ENCODE results near the gene TLR5. TPM values are rescaled to one million over a fixed set of nuclear protein-coding genes. Genes with fewer than 3 reads are reported as not detected.

Gene TLR5
- total RNA-seq, 1 experiment from 2014 or later: 0.33 TPM

GRCh38 chr1:223133824-223134435 lies 9.1 kb downstream of the TLR5 start:
- Histone ChIP-seq H3K4me3 (peak overlapping the region; percentile 4; the same call in 1 of the 2 replicates), H3K9me3 (no peaks in the 10 kb centered on the region), H3K36me3 (no peaks in the 10 kb centered on the region), H3K27me3 (peaks cover 9% of the 10 kb centered on the region)
- peak; percentile 79 for DNase-seq

GRCh38 chr1:223133306-223133823 lies 9.7 kb downstream of the TLR5 start:
- no peaks in the 10 kb centered on the region for H3K36me3 ChIP-seq
- H3K9me3 ChIP-seq: no peaks in the 10 kb centered on the region
- DNase-seq: no peak
- peaks cover 9% of the 10 kb centered on the region for H3K27me3 ChIP-seq
- no peak overlapping the region for H3K4me3 ChIP-seq

GRCh38 chr1:223129229-223129901 lies 13.7 kb downstream of the TLR5 start:
- Histone ChIP-seq H3K36me3 (no peaks in the 10 kb centered on the region), H3K27me3 (peaks cover 9% of the 10 kb centered on the region), H3K4me3 (no peak overlapping the region), H3K9me3 (no peaks in the 10 kb centered on the region)
- peak; percentile 69 for DNase-seq

- no peaks in the 10 kb centered on the region for H3K9me3 ChIP-seq
- H3K27me3 ChIP-seq: no peaks in the 10 kb centered on the region
- H3K4me3 ChIP-seq: no peak overlapping the region
- H3K36me3 ChIP-seq: no peaks in the 10 kb centered on the region
- DNase-seq: no peak
These were observed 16.3 kb downstream of the TLR5 start for GRCh38 chr1:223126741-223127140.

GRCh38 chr1:223125766-223126165 lies 17.3 kb downstream of the TLR5 start:
- H3K9me3 ChIP-seq: no peaks in the 10 kb centered on the region
- no peaks in the 10 kb centered on the region for H3K36me3 ChIP-seq
- H3K4me3 ChIP-seq: no peak overlapping the region
- no peaks in the 10 kb centered on the region for H3K27me3 ChIP-seq
- no peak for DNase-seq

- H3K27me3 ChIP-seq: no peaks in the 10 kb centered on the region
- no peaks in the 10 kb centered on the region for H3K36me3 ChIP-seq
- DNase-seq: no peak
- no peaks in the 10 kb centered on the region for H3K9me3 ChIP-seq
- no peak overlapping the region for H3K4me3 ChIP-seq
These were observed 19.9 kb downstream of the TLR5 start for GRCh38 chr1:223123011-223123610.

- no peaks in the 10 kb centered on the region for H3K27me3 ChIP-seq
- H3K9me3 ChIP-seq: peaks cover 4% of the 10 kb centered on the region; the same call in 1 of the 2 replicates
- no peak overlapping the region for H3K4me3 ChIP-seq
- no peak for DNase-seq
- no peaks in the 10 kb centered on the region for H3K36me3 ChIP-seq
These were observed 24.6 kb downstream of the TLR5 start for GRCh38 chr1:223118418-223118817.

- DNase-seq: no peak
These were observed 26.1 kb downstream of the TLR5 start for GRCh38 chr1:223116950-223117349.

GRCh38 chr1:223114871-223115270 lies 28.2 kb downstream of the TLR5 start:
- Histone ChIP-seq H3K27me3 (no peaks in the 10 kb centered on the region), H3K36me3 (no peaks in the 10 kb centered on the region), H3K4me3 (no peak overlapping the region), H3K9me3 (peaks cover 4% of the 10 kb centered on the region; the same call in 1 of the 2 replicates)
- DNase-seq: no peak

More at GRCh38 chr1:223116950-223117349, 26.1 kb downstream of the TLR5 start:
- Histone ChIP-seq H3K4me3 (no peak overlapping the region), H3K27me3 (no peaks in the 10 kb centered on the region), H3K36me3 (no peaks in the 10 kb centered on the region), H3K9me3 (peaks cover 4% of the 10 kb centered on the region; the same call in 1 of the 2 replicates)

- Histone ChIP-seq H3K4me3 (no peak overlapping the region), H3K27me3 (no peaks in the 10 kb centered on the region), H3K9me3 (peaks cover 4% of the 10 kb centered on the region; the same call in 1 of the 2 replicates), H3K36me3 (no peaks in the 10 kb centered on the region)
- DNase-seq: no peak
These were observed 32.1 kb downstream of the TLR5 start for GRCh38 chr1:223110952-223111351.

- H3K27me3 ChIP-seq: no peaks in the 10 kb centered on the region
- no peak overlapping the region for H3K4me3 ChIP-seq
- H3K9me3 ChIP-seq: no peaks in the 10 kb centered on the region
- no peak for DNase-seq
- H3K36me3 ChIP-seq: no peaks in the 10 kb centered on the region
These were observed 33.4 kb downstream of the TLR5 start for GRCh38 chr1:223109581-223110026.

GRCh38 chr1:223106856-223107255 lies 36.2 kb downstream of the TLR5 start:
- Histone ChIP-seq H3K36me3 (no peaks in the 10 kb centered on the region), H3K4me3 (no peak overlapping the region), H3K9me3 (no peaks in the 10 kb centered on the region), H3K27me3 (no peaks in the 10 kb centered on the region)
- DNase-seq: no peak

GRCh38 chr1:223105568-223105967 lies 37.5 kb downstream of the TLR5 start:
- no peak for DNase-seq
- no peaks in the 10 kb centered on the region for H3K9me3 ChIP-seq

GRCh38 chr1:223102797-223103533 lies 40.1 kb downstream of the TLR5 start:
- no peak overlapping the region for H3K4me3 ChIP-seq
- H3K36me3 ChIP-seq: no peaks in the 10 kb centered on the region
- no peaks in the 10 kb centered on the region for H3K27me3 ChIP-seq
- H3K9me3 ChIP-seq: no peaks in the 10 kb centered on the region
- DNase-seq: no peak

More at GRCh38 chr1:223105568-223105967, 37.5 kb downstream of the TLR5 start:
- no peak overlapping the region for H3K4me3 ChIP-seq
- H3K27me3 ChIP-seq: no peaks in the 10 kb centered on the region
- no peaks in the 10 kb centered on the region for H3K36me3 ChIP-seq

GRCh38 chr1:223097713-223098112 lies 45.3 kb downstream of the TLR5 start:
- Histone ChIP-seq H3K36me3 (no peaks in the 10 kb centered on the region), H3K4me3 (no peak overlapping the region), H3K27me3 (no peaks in the 10 kb centered on the region), H3K9me3 (no peaks in the 10 kb centered on the region)
- DNase-seq: no peak

GRCh38 chr1:223095870-223096269 lies 47.2 kb downstream of the TLR5 start:
- no peaks in the 10 kb centered on the region for H3K27me3 ChIP-seq
- no peak overlapping the region for H3K4me3 ChIP-seq
- no peaks in the 10 kb centered on the region for H3K36me3 ChIP-seq
- H3K9me3 ChIP-seq: no peaks in the 10 kb centered on the region
- DNase-seq: no peak

- no peak for DNase-seq
- no peaks in the 10 kb centered on the region for H3K27me3 ChIP-seq
- H3K9me3 ChIP-seq: no peaks in the 10 kb centered on the region
- H3K36me3 ChIP-seq: no peaks in the 10 kb centered on the region
- no peak overlapping the region for H3K4me3 ChIP-seq
These were observed 51.2 kb downstream of the TLR5 start for GRCh38 chr1:223091896-223092295.
